Activated CD8-positive, alpha-beta memory T cell treated with anti-CD3 and anti-CD28 coated beads, Interleukin-2, amount 50 U/mL, for 1 hour (primary cell): ENCODE measurements around the gene ALG9.
"Not testable (repeated sequence)": the region's sequence is repeated elsewhere in the genome, so short reads cannot be mapped to it uniquely, and the experiment has no call there.

Experiments
- DNase-seq: peaks from one replicate; pipeline ENCODE4 v3.0.0-alpha.2; 2020; ENCODE audit errors: extremely low read depth

ALG9 gene

GRCh38 chr11:111795334-111795985, 75.9 kb downstream of the ALG9 start:
- no peak for DNase-seq

- no peak for DNase-seq
Measured at GRCh38 chr11:111793863-111794262, 77.5 kb downstream of the ALG9 start.

GRCh38 chr11:111792955-111793500, 78.4 kb downstream of the ALG9 start:
- DNase-seq: no peak

- no peak for DNase-seq
Measured at GRCh38 chr11:111792314-111792713, 79.1 kb downstream of the ALG9 start.

- DNase-seq: no peak
Measured at GRCh38 chr11:111788464-111788863, 82.9 kb downstream of the ALG9 start.

GRCh38 chr11:111788051-111788450, 83.3 kb downstream of the ALG9 start:
- no peak for DNase-seq

- no peak for DNase-seq
Measured at GRCh38 chr11:111785886-111786412, 85.4 kb downstream of the ALG9 start.

GRCh38 chr11:111785076-111785475, 86.3 kb downstream of the ALG9 start:
- DNase-seq: no peak

GRCh38 chr11:111784311-111784710, 87.1 kb downstream of the ALG9 start:
- DNase-seq: not testable (repeated sequence)

- no peak for DNase-seq
Measured at GRCh38 chr11:111782109-111782741, 89.2 kb downstream of the ALG9 start.

- no peak for DNase-seq
Measured at GRCh38 chr11:111779118-111779517, 92.3 kb downstream of the ALG9 start.

- no peak for DNase-seq
Measured at GRCh38 chr11:111778047-111778558, 93.3 kb downstream of the ALG9 start.

- peak; percentile 5 for DNase-seq
Measured at GRCh38 chr11:111777094-111778046, 94.0 kb downstream of the ALG9 start.

GRCh38 chr11:111776398-111777093, 94.8 kb downstream of the ALG9 start:
- DNase-seq: no peak

GRCh38 chr11:111774955-111775710, 96.2 kb downstream of the ALG9 start:
- no peak for DNase-seq

- no peak for DNase-seq
Measured at GRCh38 chr11:111772535-111772934, 98.8 kb downstream of the ALG9 start.

- DNase-seq: not testable (repeated sequence)
Measured at GRCh38 chr11:111771205-111771604, 100.2 kb downstream of the ALG9 start.

GRCh38 chr11:111770581-111771134, 100.7 kb downstream of the ALG9 start:
- DNase-seq: no peak

- no peak for DNase-seq
Measured at GRCh38 chr11:111766834-111767142, 104.6 kb downstream of the ALG9 start.
